Activated naive CD8-positive, alpha-beta T cell treated with anti-CD3 and anti-CD28 coated beads for 36 hours (primary cell): Measurements from ENCODE around the gene SEMA4D. TPM values are rescaled to one million over a fixed set of nuclear protein-coding genes. Genes with fewer than 3 reads are reported as not detected.
"Not testable (repeated sequence)": the region's sequence is repeated elsewhere in the genome, so short reads cannot be mapped to it uniquely, and the experiment has no call there.

Experiments used
- DNase-seq: peaks from one replicate; pipeline ENCODE4 v3.0.0; 2021
- H3K27ac Mint-ChIP-seq: one replicate; pipeline ENCODE4 v1.8.0; 2022; ENCODE audit warnings: mild to moderate bottlenecking, moderate library complexity, mixed read lengths
- H3K27me3 Mint-ChIP-seq: one replicate; pipeline ENCODE4 v1.8.0; 2022; ENCODE audit warnings: mild to moderate bottlenecking, mixed read lengths
- H3K36me3 Mint-ChIP-seq: one replicate; pipeline ENCODE4 v1.8.0; 2021; ENCODE audit warnings: mild to moderate bottlenecking, mixed read lengths
- H3K4me1 Mint-ChIP-seq: one replicate; pipeline ENCODE4 v1.8.0; 2021; ENCODE audit warnings: mixed read lengths
- H3K4me3 Mint-ChIP-seq: one replicate; pipeline ENCODE4 v1.8.0; 2022; ENCODE audit warnings: mild to moderate bottlenecking, moderate library complexity, mixed read lengths
- H3K9me3 Mint-ChIP-seq: one replicate; pipeline ENCODE4 v1.8.0; 2022; ENCODE audit warnings: mixed read lengths
- total RNA-seq, 2 experiments: library from RNA; stranded (reverse); gene quantifications; one replicate each; pipeline ENCODE4 v1.2.3, GENCODE V29; 2021

Gene SEMA4D
- total RNA-seq, 2 experiments from 2014 or later: 239 to 245 TPM

GRCh38 chr9:89484475-89485404 is 13.2 kb downstream of the SEMA4D start:
- peaks cover 6% of the 10 kb centered on the region for H3K9me3 Mint-ChIP-seq
- H3K4me1 Mint-ChIP-seq: peaks cover 80% of the 10 kb centered on the region
- H3K36me3 Mint-ChIP-seq: peaks cover 67% of the 10 kb centered on the region
- DNase-seq: no peak
- H3K27me3 Mint-ChIP-seq: peaks cover under 1% of the 10 kb centered on the region
- H3K4me3 Mint-ChIP-seq: peak overlapping the region; percentile 82
- peak overlapping the region; percentile 84 for H3K27ac Mint-ChIP-seq

GRCh38 chr9:89483592-89484474 is 14.1 kb downstream of the SEMA4D start:
- peak overlapping the region; percentile 82 for H3K4me3 Mint-ChIP-seq

GRCh38 chr9:89482901-89483361 is 15.0 kb downstream of the SEMA4D start:
- Mint-ChIP-seq H3K4me3 (peak overlapping the region; percentile 82), H3K4me1 (peaks cover 80% of the 10 kb centered on the region), H3K36me3 (peaks cover 69% of the 10 kb centered on the region), H3K27me3 (peaks cover 15% of the 10 kb centered on the region), H3K27ac (peak overlapping the region; percentile 98), H3K9me3 (peaks cover 7% of the 10 kb centered on the region)
- DNase-seq: no peak

More at GRCh38 chr9:89483592-89484474, 14.1 kb downstream of the SEMA4D start:
- peaks cover 67% of the 10 kb centered on the region for H3K36me3 Mint-ChIP-seq
- DNase-seq: peak; percentile 83
- H3K27me3 Mint-ChIP-seq: peaks cover 10% of the 10 kb centered on the region
- peak overlapping the region; percentile 98 for H3K27ac Mint-ChIP-seq
- peaks cover 9% of the 10 kb centered on the region for H3K9me3 Mint-ChIP-seq
- H3K4me1 Mint-ChIP-seq: peaks cover 80% of the 10 kb centered on the region

GRCh38 chr9:89482056-89482851 is 15.7 kb downstream of the SEMA4D start:
- Mint-ChIP-seq H3K27me3 (peaks cover 15% of the 10 kb centered on the region), H3K27ac (peak overlapping the region; percentile 98), H3K9me3 (peaks cover 7% of the 10 kb centered on the region), H3K4me3 (peak overlapping the region; percentile 82), H3K36me3 (peaks cover 70% of the 10 kb centered on the region), H3K4me1 (peaks cover 80% of the 10 kb centered on the region)
- DNase-seq: no peak

GRCh38 chr9:89481538-89481915 is 16.4 kb downstream of the SEMA4D start:
- H3K4me3 Mint-ChIP-seq: peak overlapping the region; percentile 82
- peaks cover 74% of the 10 kb centered on the region for H3K36me3 Mint-ChIP-seq
- H3K9me3 Mint-ChIP-seq: peaks cover 5% of the 10 kb centered on the region
- H3K27ac Mint-ChIP-seq: peak overlapping the region; percentile 98
- no peak for DNase-seq
- H3K27me3 Mint-ChIP-seq: peaks cover 15% of the 10 kb centered on the region
- H3K4me1 Mint-ChIP-seq: peaks cover 82% of the 10 kb centered on the region

GRCh38 chr9:89480825-89481537 is 16.9 kb downstream of the SEMA4D start:
- Mint-ChIP-seq H3K27me3 (peaks cover 15% of the 10 kb centered on the region), H3K27ac (peak overlapping the region; percentile 98), H3K9me3 (peaks cover 5% of the 10 kb centered on the region), H3K4me1 (peaks cover 82% of the 10 kb centered on the region), H3K4me3 (peak overlapping the region; percentile 82), H3K36me3 (peaks cover 75% of the 10 kb centered on the region)
- DNase-seq: no peak

GRCh38 chr9:89480372-89480771 is 17.5 kb downstream of the SEMA4D start:
- Mint-ChIP-seq H3K36me3 (peaks cover 77% of the 10 kb centered on the region), H3K27ac (peak overlapping the region; percentile 98), H3K4me1 (peaks cover 84% of the 10 kb centered on the region), H3K27me3 (peaks cover 15% of the 10 kb centered on the region)
- DNase-seq, H3K9me3 Mint-ChIP-seq, H3K4me3 Mint-ChIP-seq: not testable (repeated sequence)

GRCh38 chr9:89479669-89480011 is 18.3 kb downstream of the SEMA4D start:
- Mint-ChIP-seq H3K27me3 (peaks cover 15% of the 10 kb centered on the region), H3K27ac (peak overlapping the region; percentile 99), H3K4me1 (peaks cover 80% of the 10 kb centered on the region), H3K4me3 (peak overlapping the region; percentile 85), H3K36me3 (peaks cover 74% of the 10 kb centered on the region)
- not testable (repeated sequence) for H3K9me3 Mint-ChIP-seq
- DNase-seq: peak; percentile 70

- peaks cover 15% of the 10 kb centered on the region for H3K27me3 Mint-ChIP-seq
- peak; percentile 72 for DNase-seq
- peak overlapping the region; percentile 85 for H3K4me3 Mint-ChIP-seq
- H3K27ac Mint-ChIP-seq: peak overlapping the region; percentile 99
- peaks cover 81% of the 10 kb centered on the region for H3K4me1 Mint-ChIP-seq
- H3K36me3 Mint-ChIP-seq: peaks cover 74% of the 10 kb centered on the region
- H3K9me3 Mint-ChIP-seq: peaks cover 5% of the 10 kb centered on the region
These were observed 18.9 kb downstream of the SEMA4D start for GRCh38 chr9:89478821-89479668.

- H3K36me3 Mint-ChIP-seq: peaks cover 80% of the 10 kb centered on the region
- DNase-seq: peak; percentile 72
- H3K4me1 Mint-ChIP-seq: peaks cover 80% of the 10 kb centered on the region
These were observed 19.9 kb downstream of the SEMA4D start for GRCh38 chr9:89477811-89478630.

GRCh38 chr9:89477384-89477783 is 20.5 kb downstream of the SEMA4D start:
- DNase-seq: no peak

More at GRCh38 chr9:89477811-89478630, 19.9 kb downstream of the SEMA4D start:
- peaks cover 5% of the 10 kb centered on the region for H3K9me3 Mint-ChIP-seq
- H3K27me3 Mint-ChIP-seq: peaks cover 15% of the 10 kb centered on the region
- peak overlapping the region; percentile 99 for H3K27ac Mint-ChIP-seq
- H3K4me3 Mint-ChIP-seq: peak overlapping the region; percentile 85

GRCh38 chr9:89476546-89476945 is 21.4 kb downstream of the SEMA4D start:
- Mint-ChIP-seq H3K9me3 (peaks cover 5% of the 10 kb centered on the region), H3K27ac (peak overlapping the region; percentile 99), H3K27me3 (peaks cover 15% of the 10 kb centered on the region), H3K36me3 (peaks cover 88% of the 10 kb centered on the region), H3K4me3 (peak overlapping the region; percentile 85), H3K4me1 (peaks cover 76% of the 10 kb centered on the region)
- DNase-seq: no peak

More at GRCh38 chr9:89477384-89477783, 20.5 kb downstream of the SEMA4D start:
- Mint-ChIP-seq H3K27me3 (peaks cover 15% of the 10 kb centered on the region), H3K4me1 (peaks cover 79% of the 10 kb centered on the region), H3K36me3 (peaks cover 86% of the 10 kb centered on the region), H3K4me3 (peak overlapping the region; percentile 85), H3K9me3 (peaks cover 5% of the 10 kb centered on the region), H3K27ac (peak overlapping the region; percentile 99)
